ENCODE results near the gene NHERF1.
A peak's percentile ranks its signal among the peaks of the same experiment; 100 is the strongest.

The NHERF1 gene

GRCh38 chr17:74780443-74781238, 32.2 kb downstream of the NHERF1 start:
- FAIRE-seq: no peak
- no peak for DNase-seq (ENCODE audit: insufficient read length)
- no peak for TF ChIP-seq TAF1 (IDR thresholded peaks at IDR 0.05; ENCODE audit: borderline replicate concordance, low read depth, low read length)
- no peak for TF ChIP-seq POLR2A (IDR thresholded peaks at IDR 0.05; ENCODE audit: low read depth, low read length)
- TF ChIP-seq POLR2AphosphoS5 (IDR thresholded peaks at IDR 0.05; ENCODE audit: low read depth, low read length): no peak

DNA sequence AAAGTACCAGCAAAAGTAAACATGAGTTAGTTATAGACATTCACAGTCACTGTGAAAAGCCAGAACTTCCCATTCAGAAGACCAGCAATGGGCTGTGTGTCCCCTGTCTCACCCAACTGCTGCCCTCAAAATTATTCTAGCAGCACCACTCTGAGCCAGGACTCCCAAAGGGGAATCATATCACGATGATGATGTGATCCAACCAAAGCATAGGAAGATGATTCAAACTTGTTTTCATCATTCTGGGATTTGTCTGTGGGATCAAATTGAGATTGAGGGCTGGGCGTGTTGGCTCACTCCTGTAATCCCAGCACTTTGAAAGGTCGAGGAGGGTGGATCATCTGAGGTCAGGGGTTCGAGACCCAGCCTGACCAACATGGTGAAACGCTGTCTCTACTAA, 34.1 kb downstream of the NHERF1 start:
- FAIRE-seq (no peak), DNase-seq (ENCODE audit: insufficient read length) (no peak)
- no peak for TF ChIP-seq POLR2AphosphoS5 (IDR thresholded peaks at IDR 0.05; ENCODE audit: low read depth, low read length)
- TF ChIP-seq TAF1 (IDR thresholded peaks at IDR 0.05; ENCODE audit: borderline replicate concordance, low read depth, low read length): no peak
- no peak for TF ChIP-seq POLR2A (IDR thresholded peaks at IDR 0.05; ENCODE audit: low read depth, low read length)

GRCh38 chr17:74784125-74784810, 35.8 kb downstream of the NHERF1 start:
- DNase-seq (ENCODE audit: insufficient read length) (no peak), FAIRE-seq (peak; percentile 83)
- TF ChIP-seq TAF1 (IDR thresholded peaks at IDR 0.05; ENCODE audit: borderline replicate concordance, low read depth, low read length): no peak
- no peak for TF ChIP-seq POLR2AphosphoS5 (IDR thresholded peaks at IDR 0.05; ENCODE audit: low read depth, low read length)
- TF ChIP-seq POLR2A (IDR thresholded peaks at IDR 0.05; ENCODE audit: low read depth, low read length): no peak

DNA sequence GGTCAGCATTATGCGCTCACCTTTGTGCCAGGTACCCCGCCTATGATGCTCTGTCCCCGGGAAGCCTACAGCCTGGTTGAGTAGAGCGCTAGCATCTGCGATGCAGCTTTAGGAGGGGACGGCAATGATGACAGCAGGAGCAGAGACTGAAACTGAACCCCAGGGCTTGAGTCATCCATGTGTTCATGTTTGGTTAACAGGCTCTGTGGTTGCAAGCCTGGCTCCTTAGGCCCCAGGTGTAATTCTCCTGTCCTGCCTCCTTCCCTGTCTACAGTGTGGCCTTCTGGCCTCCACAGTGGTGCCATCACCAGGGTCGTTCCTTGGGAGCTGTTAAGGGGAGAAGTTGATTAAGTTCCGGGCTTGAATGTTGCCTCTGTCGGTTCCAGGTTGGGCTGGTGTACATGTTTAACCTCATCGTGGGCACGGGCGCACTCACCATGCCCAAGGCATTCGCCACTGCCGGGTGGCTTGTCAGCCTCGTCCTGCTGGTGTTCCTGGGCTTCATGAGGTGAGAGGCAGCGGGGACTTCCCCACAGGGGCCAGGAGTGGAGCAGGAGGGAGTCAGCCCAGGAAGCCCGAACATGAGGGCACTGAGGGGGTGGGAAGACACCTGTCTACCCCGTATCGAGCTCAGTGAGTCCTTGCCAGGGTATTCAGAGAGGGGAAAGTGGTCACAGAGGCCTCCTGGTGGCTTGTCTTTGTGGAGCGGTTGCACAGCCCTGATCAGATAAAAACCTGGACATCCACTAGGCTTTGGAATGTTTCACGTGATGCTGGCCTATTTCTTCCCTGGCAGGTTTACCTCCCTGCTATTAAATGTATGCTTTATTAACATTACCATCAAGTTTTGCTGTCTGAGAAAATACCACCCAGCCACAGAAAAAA, 36.9 kb downstream of the NHERF1 start:
- TF ChIP-seq POLR2A (IDR thresholded peaks at IDR 0.05; ENCODE audit: low read depth, low read length): no peak
- no peak for TF ChIP-seq POLR2AphosphoS5 (IDR thresholded peaks at IDR 0.05; ENCODE audit: low read depth, low read length)
- TF ChIP-seq TAF1 (IDR thresholded peaks at IDR 0.05; ENCODE audit: borderline replicate concordance, low read depth, low read length): no peak
- no peak for FAIRE-seq
- no peak for DNase-seq (ENCODE audit: insufficient read length)

- TF ChIP-seq POLR2AphosphoS5 (IDR thresholded peaks at IDR 0.05; ENCODE audit: low read depth, low read length) (no peak), TAF1 (IDR thresholded peaks at IDR 0.05; ENCODE audit: borderline replicate concordance, low read depth, low read length) (no peak), POLR2A (IDR thresholded peaks at IDR 0.05; ENCODE audit: low read depth, low read length) (no peak)
- DNase-seq (ENCODE audit: insufficient read length) (no peak), FAIRE-seq (no peak)
Observed at GRCh38 chr17:74785981-74786360, 37.5 kb downstream of the NHERF1 start.

DNA sequence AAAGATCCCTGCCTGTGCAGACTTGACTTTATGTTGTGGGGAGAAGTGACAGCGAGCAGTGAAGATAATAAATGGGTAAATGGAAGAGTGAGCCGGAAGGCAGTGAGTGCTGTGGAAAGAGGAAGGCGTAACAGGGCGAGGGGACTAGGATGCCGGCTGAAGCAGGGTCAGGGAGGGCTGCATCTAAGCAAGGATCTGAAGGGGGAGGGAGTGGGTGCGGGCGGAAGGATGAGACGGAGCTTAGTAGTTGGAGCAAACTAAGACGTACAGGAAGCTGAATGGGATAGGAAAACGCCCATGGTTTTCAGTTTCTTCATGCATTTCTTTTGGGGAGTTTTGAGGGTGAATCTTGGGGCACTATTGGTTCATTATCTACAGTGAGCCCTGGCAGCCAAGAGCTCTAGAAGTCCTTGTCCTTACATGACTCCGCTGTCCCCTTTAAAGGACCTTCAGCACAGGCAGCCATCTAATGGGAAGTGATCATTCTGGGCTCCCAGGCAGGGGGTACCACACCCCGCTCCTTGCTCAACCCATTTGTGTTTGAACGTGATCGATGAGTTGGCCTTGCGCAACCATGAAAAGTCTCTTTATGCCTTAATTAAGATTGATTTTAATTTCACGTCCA, 38.1 kb downstream of the NHERF1 start:
- no peak for TF ChIP-seq TAF1 (IDR thresholded peaks at IDR 0.05; ENCODE audit: borderline replicate concordance, low read depth, low read length)
- no peak for TF ChIP-seq POLR2A (IDR thresholded peaks at IDR 0.05; ENCODE audit: low read depth, low read length)
- no peak for TF ChIP-seq POLR2AphosphoS5 (IDR thresholded peaks at IDR 0.05; ENCODE audit: low read depth, low read length)
- FAIRE-seq (no peak), DNase-seq (ENCODE audit: insufficient read length) (no peak)

- DNase-seq (ENCODE audit: insufficient read length) (no peak), FAIRE-seq (no peak)
- TF ChIP-seq POLR2AphosphoS5 (IDR thresholded peaks at IDR 0.05; ENCODE audit: low read depth, low read length) (no peak), TAF1 (IDR thresholded peaks at IDR 0.05; ENCODE audit: borderline replicate concordance, low read depth, low read length) (no peak), POLR2A (IDR thresholded peaks at IDR 0.05; ENCODE audit: low read depth, low read length) (no peak)
Observed at GRCh38 chr17:74790161-74791058, 42.0 kb downstream of the NHERF1 start.

- FAIRE-seq (no peak), DNase-seq (ENCODE audit: insufficient read length) (no peak)
- no peak for TF ChIP-seq POLR2AphosphoS5 (IDR thresholded peaks at IDR 0.05; ENCODE audit: low read depth, low read length)
- no peak for TF ChIP-seq POLR2A (IDR thresholded peaks at IDR 0.05; ENCODE audit: low read depth, low read length)
- no peak for TF ChIP-seq TAF1 (IDR thresholded peaks at IDR 0.05; ENCODE audit: borderline replicate concordance, low read depth, low read length)
Observed at GRCh38 chr17:74792586-74793105, 44.2 kb downstream of the NHERF1 start.

DNA sequence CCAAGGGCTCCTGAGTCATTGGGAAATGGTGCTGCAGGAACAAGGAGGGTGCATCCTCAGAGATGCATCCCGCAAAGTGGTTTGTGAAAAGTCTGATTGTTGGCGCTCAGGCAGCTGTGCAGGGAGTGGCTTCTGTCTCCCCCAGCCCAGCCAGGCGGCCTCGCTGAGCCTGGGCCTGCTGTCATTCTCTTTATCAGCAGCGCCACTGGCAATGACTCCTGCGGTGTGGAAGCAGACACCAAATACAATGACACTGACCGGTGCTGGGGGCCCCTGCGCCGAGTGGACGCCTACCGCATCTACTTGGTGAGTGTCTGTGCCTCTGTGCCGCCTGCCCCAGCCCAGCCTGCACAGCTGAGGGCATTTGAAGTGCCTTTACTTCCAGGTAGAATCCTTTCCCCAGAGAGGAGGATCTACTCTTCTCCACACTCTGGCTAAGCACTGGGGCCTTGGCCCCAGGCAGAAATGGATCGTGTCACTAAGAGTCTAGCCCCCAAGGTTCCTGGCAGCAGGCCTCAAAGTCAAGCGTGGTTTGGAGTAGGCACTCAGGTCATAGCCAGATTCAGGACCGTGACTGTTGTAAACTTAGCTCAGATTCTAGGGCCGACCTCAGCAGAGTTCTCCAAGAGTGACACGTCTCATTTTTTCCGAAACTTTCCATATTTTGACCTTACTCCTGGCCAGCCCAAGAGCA, 47.0 kb downstream of the NHERF1 start:
- DNase-seq (ENCODE audit: insufficient read length) (no peak), FAIRE-seq (no peak)
- no peak for TF ChIP-seq TAF1 (IDR thresholded peaks at IDR 0.05; ENCODE audit: borderline replicate concordance, low read depth, low read length)
- no peak for TF ChIP-seq POLR2A (IDR thresholded peaks at IDR 0.05; ENCODE audit: low read depth, low read length)
- TF ChIP-seq POLR2AphosphoS5 (IDR thresholded peaks at IDR 0.05; ENCODE audit: low read depth, low read length): no peak

All from GM12892 (cell line).